ENCODE results near the gene ITGB7. TPM values are rescaled to one million over a fixed set of nuclear protein-coding genes. Genes with fewer than 3 reads are reported as not detected.

The ITGB7 gene
- polyA plus RNA-seq, 1 donor (not counting 4 experiments of a cell fraction or from before 2014, with no cell fraction given) = 0.83 TPM

DNA sequence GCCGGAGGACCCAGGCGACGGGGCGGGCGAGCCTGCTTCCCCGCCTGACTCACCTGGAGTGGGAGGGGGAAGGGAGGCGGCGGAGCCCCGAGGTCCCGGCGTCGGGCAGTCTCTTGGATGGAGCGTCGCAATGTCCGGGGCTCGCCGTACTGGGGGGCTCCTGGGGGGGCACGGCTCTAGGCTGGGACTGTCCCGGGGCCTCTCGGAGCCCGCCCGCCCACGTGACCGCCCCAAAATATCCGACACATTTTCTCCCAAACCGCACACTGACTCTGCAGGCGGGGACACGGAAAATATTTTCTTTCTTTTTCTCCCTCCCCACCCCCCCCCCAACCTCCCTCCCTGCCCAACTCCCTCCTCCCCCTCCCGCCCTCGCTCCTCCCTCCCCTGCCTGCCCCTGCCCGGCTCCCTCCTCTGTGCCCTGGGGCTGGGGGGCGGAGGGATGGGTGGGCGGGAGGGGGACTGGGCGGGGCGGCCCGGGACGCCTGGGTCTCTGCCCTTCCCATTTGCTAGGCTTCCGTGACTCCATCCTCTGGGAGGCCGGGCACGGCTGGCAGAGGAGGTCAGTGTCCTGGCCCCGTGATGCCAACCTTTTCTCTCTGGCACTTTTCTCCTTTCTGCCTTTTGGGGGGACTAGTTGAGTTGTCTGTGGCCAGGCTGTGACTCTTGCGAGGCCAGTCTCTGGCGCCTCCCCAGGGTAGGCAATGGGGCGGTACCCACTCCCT lies 25.0 kb upstream of the ITGB7 start, which contains the start of gene RARG:
RARG (minus strand) TSS at position 289 of the 725 bp plus-strand sequence. CDS start 4,664 bp downstream, outside the sequence.
- Histone ChIP-seq H2AFZ (ENCODE audit: control insufficient read depth, low read length) (peak within 1 kb of the TSS; percentile 41), H3K4me3 (ENCODE audit: control insufficient read depth in 2 of 3, extremely low read depth in 1 of 3, insufficient read depth in 2 of 3, low read depth in 1 of 3, low read length in 3 of 3) (peak within 1 kb of the TSS; percentile 38 to 83 (median 56)), H3K79me2 (ENCODE audit: control insufficient read depth, insufficient read depth, low read length) (peaks cover 6% of the 10 kb centered on the region), H3K4me2 (ENCODE audit: control insufficient read depth, extremely low read depth, insufficient read depth, low read depth, low read length) (peak within 1 kb of the TSS; percentile 83), H3K9me3 (ENCODE audit: control insufficient read depth, low read depth, low read length) (no peaks in the 10 kb centered on the region), H3K9ac (ENCODE audit: control insufficient read depth, extremely low read depth, insufficient read depth, low read length) (peak within 1 kb of the TSS; percentile 81), H3K27ac (ENCODE audit: control insufficient read depth, insufficient read depth, low read length) (peak within 1 kb of the TSS; percentile 61), H3K9me1 (ENCODE audit: control insufficient read depth, extremely low read depth, insufficient read depth, low read length) (no peaks in the 10 kb centered on the region), H3K36me3 (ENCODE audit: control insufficient read depth in 2 of 2, extremely low read depth in 1 of 2, insufficient read depth in 2 of 2, low read length in 2 of 2) (peaks cover under 1 to 1% of the 10 kb centered on the region in 2 experiments), H4K20me1 (ENCODE audit: control insufficient read depth, extremely low read depth, insufficient read depth, low read length) (no peaks in the 10 kb centered on the region), H3K4me1 (ENCODE audit: control insufficient read depth, extremely low read depth, insufficient read depth, low read length) (peaks cover 52% of the 10 kb centered on the region), H3K27me3 (ENCODE audit: control insufficient read depth, extremely low read depth, insufficient read depth, low read length) (no peaks in the 10 kb centered on the region)
- no peak for FAIRE-seq
- no peak for TF ChIP-seq EZH2 (IDR thresholded peaks at IDR 0.05; ENCODE audit: low read length)
- TF ChIP-seq CTCF (optimal IDR thresholded peaks at IDR 0.05 in 1 of 3, IDR thresholded peaks at IDR 0.05 in 1 of 3, conservative IDR thresholded peaks at IDR 0.05 in 1 of 3; ENCODE audit: extremely low read depth in 1 of 3, insufficient read depth in 2 of 3, low read length in 3 of 3) = no peak
- dilution Hi-C loops (cut with MboI; ENCODE audit: extremely low pct_ligation_motif_present, low sequenced_read_pairs) = no loop called here
- DNase-seq (ENCODE audit: low read depth, low spot score) = no peak

DNA sequence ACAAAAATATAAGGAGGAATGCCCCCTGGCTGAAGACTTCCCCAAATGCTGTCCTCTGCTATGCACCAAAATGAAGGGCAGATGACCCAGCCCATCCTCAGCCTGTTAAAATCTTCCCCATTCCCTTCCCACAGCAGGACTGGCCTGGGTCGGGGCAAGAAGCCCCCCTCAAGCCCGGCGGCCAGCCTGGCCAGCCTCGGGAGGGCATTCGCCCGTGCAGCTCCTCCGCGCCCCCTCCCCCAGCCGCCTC lies 24.5 kb upstream of the ITGB7 start:
- Histone ChIP-seq H3K36me3 (ENCODE audit: control insufficient read depth in 2 of 2, extremely low read depth in 1 of 2, insufficient read depth in 2 of 2, low read length in 2 of 2) (peaks cover 2 to 3% of the 10 kb centered on the region in 2 experiments), H3K9ac (ENCODE audit: control insufficient read depth, extremely low read depth, insufficient read depth, low read length) (peak overlapping the region; percentile 81), H4K20me1 (ENCODE audit: control insufficient read depth, extremely low read depth, insufficient read depth, low read length) (no peaks in the 10 kb centered on the region), H3K4me1 (ENCODE audit: control insufficient read depth, extremely low read depth, insufficient read depth, low read length) (peaks cover 50% of the 10 kb centered on the region), H3K9me1 (ENCODE audit: control insufficient read depth, extremely low read depth, insufficient read depth, low read length) (no peaks in the 10 kb centered on the region), H3K27ac (ENCODE audit: control insufficient read depth, insufficient read depth, low read length) (peak overlapping the region; percentile 55), H3K79me2 (ENCODE audit: control insufficient read depth, insufficient read depth, low read length) (peaks cover 6% of the 10 kb centered on the region), H3K9me3 (ENCODE audit: control insufficient read depth, low read depth, low read length) (no peaks in the 10 kb centered on the region), H3K4me2 (ENCODE audit: control insufficient read depth, extremely low read depth, insufficient read depth, low read depth, low read length) (peak overlapping the region; percentile 80), H3K4me3 (ENCODE audit: control insufficient read depth in 2 of 3, extremely low read depth in 1 of 3, insufficient read depth in 2 of 3, low read depth in 1 of 3, low read length in 3 of 3) (peak overlapping the region; percentile 38 to 83 (median 56)), H3K27me3 (ENCODE audit: control insufficient read depth, extremely low read depth, insufficient read depth, low read length) (no peaks in the 10 kb centered on the region), H2AFZ (ENCODE audit: control insufficient read depth, low read length) (no peak overlapping the region)
- dilution Hi-C loops (cut with MboI; ENCODE audit: extremely low pct_ligation_motif_present, low sequenced_read_pairs) = no loop called here
- no peak for TF ChIP-seq EZH2 (IDR thresholded peaks at IDR 0.05; ENCODE audit: low read length)
- no peak for TF ChIP-seq CTCF (optimal IDR thresholded peaks at IDR 0.05 in 1 of 3, IDR thresholded peaks at IDR 0.05 in 1 of 3, conservative IDR thresholded peaks at IDR 0.05 in 1 of 3; ENCODE audit: extremely low read depth in 1 of 3, insufficient read depth in 2 of 3, low read length in 3 of 3)
- DNase-seq (ENCODE audit: low read depth, low spot score) (no peak), FAIRE-seq (no peak)

All from keratinocyte (primary cell).